IMR-90 (cell line): Measurements from ENCODE around the gene CCDC7. TPM values are rescaled to one million over a fixed set of nuclear protein-coding genes. Genes with fewer than 3 reads are reported as not detected.

Experiments used
- ATAC-seq: fragments of 200-7000 bp; cut with Tn5 transposase; 2 replicates; pipeline ENCODE4 v1.9.1; 2020; ENCODE audit warnings: low read depth, mild to moderate bottlenecking, moderate library complexity
- BruUV-seq: library from RNA; stranded (reverse); fragments of 400-500 nt; replicated peaks from 2 replicates; lab custom pipeline; 2021; lab: Mats Ljungman, UMichigan
- CTCF ChIA-PET: fragments of 300-600 bp; formaldehyde crosslinking; extraction: SDS; loops from one replicate; lab custom pipeline; 2021; ENCODE audit warnings: antibody characterized with exemption; lab: Yijun Ruan, JAX
- POLR2A ChIA-PET: fragments of 300-600 bp; sonication (Branson Sonifier 250); formaldehyde crosslinking; loops from one replicate; lab custom pipeline; 2022; ENCODE audit warnings: antibody characterized with exemption; ENCODE audit not compliant: unreplicated experiment; lab: Charles Lee
- DNase-seq: peaks from one replicate; pipeline ENCODE4 v3.0.0; 2013
- H2AFZ ChIP-seq: replicated peaks from 2 replicates; pipeline ENCODE3; 2013; ENCODE audit warnings: low read length, mild to moderate bottlenecking; ENCODE audit not compliant: poor library complexity
- H2AK5ac ChIP-seq: 2 replicates; pipeline ENCODE4 v1.6.1; 2013; ENCODE audit warnings: low read depth, low read length, inconsistent platforms
- H2AK9ac ChIP-seq: replicated peaks from 2 replicates; pipeline ENCODE3; 2013; ENCODE audit warnings: mild to moderate bottlenecking, low read depth, low read length, moderate library complexity; ENCODE audit not compliant: poor library complexity
- H2BK120ac ChIP-seq: 2 replicates; pipeline ENCODE4 v1.6.1; 2013; ENCODE audit warnings: low read depth, low read length, inconsistent platforms
- H2BK15ac ChIP-seq: 3 replicates; pipeline ENCODE4 v1.6.1; 2013; ENCODE audit warnings: low read depth, low read length, inconsistent platforms
- H2BK20ac ChIP-seq: 2 replicates; pipeline ENCODE4 v1.6.1; 2013; ENCODE audit warnings: low read depth, mild to moderate bottlenecking, inconsistent platforms, low read length, moderate library complexity
- H2BK5ac ChIP-seq: 2 replicates; pipeline ENCODE4 v1.6.1; 2013; ENCODE audit warnings: mild to moderate bottlenecking, low read depth, low read length, inconsistent platforms; ENCODE audit not compliant: poor library complexity, severe bottlenecking
- H3K14ac ChIP-seq: replicated peaks from 2 replicates; pipeline ENCODE4 v1.6.1; 2013; ENCODE audit warnings: low read depth, low read length, inconsistent platforms
- H3K18ac ChIP-seq: 2 replicates; pipeline ENCODE4 v1.6.1; 2013; ENCODE audit warnings: low read depth, low read length, control low read depth
- H3K23ac ChIP-seq: 2 replicates; pipeline ENCODE4 v1.6.1; 2013; ENCODE audit warnings: low read depth, low read length, inconsistent platforms
- H3K27ac ChIP-seq: 2 replicates; pipeline ENCODE4 v1.5.1; 2013; ENCODE audit warnings: mild to moderate bottlenecking, control low read depth, low read length; ENCODE audit not compliant: insufficient read depth
- H3K27me3 ChIP-seq: 2 replicates; pipeline ENCODE4 v1.6.1; 2013; ENCODE audit warnings: low read length; ENCODE audit not compliant: control insufficient read depth, insufficient read depth
- H3K36me3 ChIP-seq: 2 replicates; pipeline ENCODE4 v1.6.1; 2013; ENCODE audit warnings: low read length, mixed read lengths; ENCODE audit not compliant: control insufficient read depth, insufficient read depth
- H3K4ac ChIP-seq: 2 replicates; pipeline ENCODE4 v1.6.1; 2013; ENCODE audit warnings: low read depth, low read length, inconsistent platforms
- H3K4me1 ChIP-seq: 2 replicates; pipeline ENCODE4 v1.6.1; 2013; ENCODE audit warnings: low read length, mixed read lengths; ENCODE audit not compliant: control insufficient read depth, insufficient read depth
- H3K4me2 ChIP-seq: 2 replicates; pipeline ENCODE4 v1.6.1; 2013; ENCODE audit warnings: low read depth, mild to moderate bottlenecking, control low read depth, low read length, moderate library complexity
- H3K4me3 ChIP-seq: 2 replicates; pipeline ENCODE4 v1.5.1; 2013; ENCODE audit warnings: low read depth, mild to moderate bottlenecking, control low read depth, low read length, moderate library complexity; ENCODE audit not compliant: insufficient read depth
- H3K56ac ChIP-seq: 2 replicates; pipeline ENCODE4 v1.6.1; 2013; ENCODE audit warnings: low read length, inconsistent platforms; ENCODE audit not compliant: insufficient read depth; ENCODE audit errors: extremely low read depth
- H3K79me1 ChIP-seq, 2 experiments: 2 replicates each; pipeline ENCODE4 v1.6.1; 2013; ENCODE audit warnings: low read length in 2 of 2, inconsistent platforms in 1 of 2, low read depth in 1 of 2
- H3K9ac ChIP-seq: 2 replicates; pipeline ENCODE4 v1.6.1; 2013; ENCODE audit warnings: low read depth, low read length, control low read depth
- H3K9me1 ChIP-seq: 2 replicates; pipeline ENCODE4 v1.6.1; 2013; ENCODE audit warnings: low read length, inconsistent platforms; ENCODE audit not compliant: insufficient read depth
- H3K9me3 ChIP-seq: 2 replicates; pipeline ENCODE4 v1.6.1; 2013; ENCODE audit warnings: low read length; ENCODE audit not compliant: control insufficient read depth, insufficient read depth
- H4K20me1 ChIP-seq: 2 replicates; pipeline ENCODE4 v1.6.1; 2013; ENCODE audit warnings: low read length, inconsistent platforms; ENCODE audit not compliant: insufficient read depth
- H4K5ac ChIP-seq: 2 replicates; pipeline ENCODE4 v1.6.1; 2013; ENCODE audit warnings: mild to moderate bottlenecking, low read depth, low read length, control low read depth
- H4K8ac ChIP-seq, 2 experiments: 2 replicates each; pipeline ENCODE4 v1.6.1; 2013; ENCODE audit warnings: low read depth in 2 of 2, low read length in 2 of 2, control low read depth in 1 of 2, inconsistent platforms in 1 of 2
- H4K91ac ChIP-seq: 2 replicates; pipeline ENCODE4 v1.6.1; 2013; ENCODE audit warnings: low read depth, low read length, inconsistent platforms; ENCODE audit not compliant: insufficient read depth
- RFX5 ChIP-seq: IDR thresholded peaks from 2 replicates; pipeline ENCODE4 v1.8.0; 2012; ENCODE audit warnings: low read depth, mild to moderate bottlenecking, low read length, moderate library complexity
- WGBS, 2 experiments: methylation state at CpG; one replicate each; pipeline versions ENCODE4 v1.1.5 to v1.1.7; 2013; ENCODE audit warnings: missing lambda C conversion rate in 2 of 2; ENCODE audit not compliant: insufficient read length in 1 of 2; ENCODE audit errors: extremely low coverage in 2 of 2; 5-methylcytosine and 5-hydroxymethylcytosine counted together
- dilution Hi-C: fragments of 300-500 bp; cut with HindIII; formaldehyde crosslinking; loops from one replicate; pipeline ENCODE4 v1.14.3; 2018; ENCODE audit warnings: low sequenced_read_pairs; ENCODE audit not compliant: unreplicated experiment
- in situ Hi-C: fragments of 300-500 bp; cut with MboI; formaldehyde crosslinking; loops from 3 replicates; pipeline ENCODE4 v1.14.3; 2019; ENCODE audit warnings: low sequenced_read_pairs, inconsistent platforms, mixed read lengths
- intact Hi-C: fragments of 100-400 bp; cut with micrococcal nuclease; formaldehyde crosslinking; loops from 2 replicates; pipeline ENCODE4 v1.10.0; 2022
- polyA plus RNA-seq, 3 experiments: library from polyadenylated mRNA; depleted of rRNA; stranded (reverse); fragments of >200 nt; gene quantifications; 2 replicates each; pipeline ENCODE4 v1.2.3, GENCODE V29; 2012; ENCODE audit warnings: low replicate concordance in 1 of 3
- total RNA-seq: library from RNA; depleted of rRNA; stranded (reverse); fragments of >200 nt; gene quantifications from 2 replicates; pipeline ENCODE4 v1.2.3, GENCODE V29; 2012
- TF ChIP-seq, protein P1 (sequence below): fragments of 150-350 bp; IDR thresholded peaks from 2 replicates; pipeline ENCODE4 v1.6.1; 2017; ENCODE audit warnings: mild to moderate bottlenecking, antibody characterized with exemption, low read length, low read depth

Gene CCDC7
- total and polyA plus RNA-seq, 2 of the 4 experiments (the other 2 are of a cell fraction), result 0.74 to 4.3 TPM

DNA sequence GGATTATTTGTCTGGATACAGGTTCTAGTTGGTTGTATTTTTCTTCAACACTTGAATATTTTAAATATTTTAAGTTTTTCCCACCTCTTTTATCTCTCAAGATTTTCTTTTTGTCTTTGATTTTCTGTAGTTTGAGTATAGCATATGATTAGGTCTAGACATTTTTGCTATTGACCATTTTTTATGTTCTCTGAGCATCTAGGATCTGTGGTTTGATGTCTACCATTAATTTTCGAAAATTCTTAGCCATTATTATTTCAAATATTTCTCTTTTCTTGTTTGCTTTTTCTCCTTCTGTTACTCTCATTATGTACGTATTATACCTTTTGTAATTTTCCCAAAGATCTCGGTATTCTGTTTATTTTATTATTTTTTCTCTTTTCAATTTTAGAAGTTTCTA is 293.0 kb downstream of the CCDC7 start:
- in situ Hi-C loops, result no loop called here
- dilution Hi-C loops, result no loop called here
- H2AFZ ChIP-seq, result no peak overlapping the region
- H2BK120ac ChIP-seq, result no peak overlapping the region
- DNase-seq (no peak), ATAC-seq (no peak)
- H3K4me1 ChIP-seq, result no peaks in the 10 kb centered on the region
- POLR2A ChIA-PET, result no interaction called here
- no peak overlapping the region for H2AK5ac ChIP-seq
- no peak overlapping the region for H3K27ac ChIP-seq
- CTCF ChIA-PET, result interaction anchor here (0.7 kb wide), 1 partner anchor 145 kb away, joined by 4 read pairs; no protein-coding TSS in a partner anchor
- H4K91ac ChIP-seq, result no peak overlapping the region
- no peaks in the 10 kb centered on the region for H3K9me1 ChIP-seq
- H3K4me3 ChIP-seq, result no peak overlapping the region
- H3K9me3 ChIP-seq, result no peaks in the 10 kb centered on the region
- no peak overlapping the region for H2AK9ac ChIP-seq
- H3K79me1 ChIP-seq, result no peaks in the 10 kb centered on the region
- H2BK5ac ChIP-seq, result no peak overlapping the region
- H3K56ac ChIP-seq, result no peak overlapping the region
- H4K5ac ChIP-seq, result no peak overlapping the region
- no peak overlapping the region for H3K18ac ChIP-seq
- H4K20me1 ChIP-seq, result no peaks in the 10 kb centered on the region
- H3K4me2 ChIP-seq, result no peak overlapping the region
- no peak overlapping the region for H2BK15ac ChIP-seq
- WGBS, 2 experiments, result no CpG with 5 or more reads among the region's 3 CpGs
- H3K27me3 ChIP-seq, result no peaks in the 10 kb centered on the region
- no peaks in the 10 kb centered on the region for H3K36me3 ChIP-seq
- BruUV-seq, result no TSS peak
- H4K8ac ChIP-seq, result no peak overlapping the region
- TF ChIP-seq, protein P1, sequence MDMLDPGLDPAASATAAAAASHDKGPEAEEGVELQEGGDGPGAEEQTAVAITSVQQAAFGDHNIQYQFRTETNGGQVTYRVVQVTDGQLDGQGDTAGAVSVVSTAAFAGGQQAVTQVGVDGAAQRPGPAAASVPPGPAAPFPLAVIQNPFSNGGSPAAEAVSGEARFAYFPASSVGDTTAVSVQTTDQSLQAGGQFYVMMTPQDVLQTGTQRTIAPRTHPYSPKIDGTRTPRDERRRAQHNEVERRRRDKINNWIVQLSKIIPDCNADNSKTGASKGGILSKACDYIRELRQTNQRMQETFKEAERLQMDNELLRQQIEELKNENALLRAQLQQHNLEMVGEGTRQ, result no peak
- no peak for TF ChIP-seq RFX5
- intact Hi-C loops, result no loop called here
- no peak overlapping the region for H3K9ac ChIP-seq
- H3K4ac ChIP-seq, result no peak overlapping the region
- H3K23ac ChIP-seq, result no peak overlapping the region
- H2BK20ac ChIP-seq, result no peak overlapping the region
- no peak overlapping the region for H3K14ac ChIP-seq
